Measurements from ENCODE around the gene TUNAR. TPM values are rescaled to one million over a fixed set of nuclear protein-coding genes. Genes with fewer than 3 reads are reported as not detected.

TUNAR gene
- total RNA-seq, result not detected

GRCh38 chr14:95876761-95877538 is at the start of gene TUNAR:
Gene TUNAR (plus strand): TSS chr14:95876832.
- no peak for DNase-seq

- DNase-seq, result no peak
These were observed 47.9 kb upstream of the TUNAR start for GRCh38 chr14:95828649-95829265.

GRCh38 chr14:95829321-95829720 is 47.3 kb upstream of the TUNAR start:
- DNase-seq, result no peak

- DNase-seq, result no peak
These were observed 46.2 kb upstream of the TUNAR start for GRCh38 chr14:95830386-95830785.

- no peak for DNase-seq
These were observed 45.6 kb upstream of the TUNAR start for GRCh38 chr14:95831041-95831440.

GRCh38 chr14:95831468-95831867 is 45.2 kb upstream of the TUNAR start:
- no peak for DNase-seq

GRCh38 chr14:95832012-95832411 is 44.6 kb upstream of the TUNAR start:
- no peak for DNase-seq

- DNase-seq, result no peak
These were observed 43.2 kb upstream of the TUNAR start for GRCh38 chr14:95833429-95833828.

GRCh38 chr14:95834496-95834895 is 42.1 kb upstream of the TUNAR start:
- DNase-seq, result no peak

GRCh38 chr14:95835121-95835730 is 41.4 kb upstream of the TUNAR start:
- DNase-seq, result no peak

GRCh38 chr14:95838862-95839261 is 37.8 kb upstream of the TUNAR start:
- DNase-seq, result no peak

- DNase-seq, result no peak
These were observed 36.4 kb upstream of the TUNAR start for GRCh38 chr14:95840094-95840700.

GRCh38 chr14:95841668-95842067 is 35.0 kb upstream of the TUNAR start:
- DNase-seq, result peak; percentile 6

GRCh38 chr14:95849761-95850160 is 26.9 kb upstream of the TUNAR start:
- DNase-seq, result no peak

GRCh38 chr14:95850429-95850828 is 26.2 kb upstream of the TUNAR start:
- no peak for DNase-seq

- DNase-seq, result no peak
These were observed 21.0 kb upstream of the TUNAR start for GRCh38 chr14:95855606-95856005.

- peak; percentile 5 for DNase-seq
These were observed 19.4 kb upstream of the TUNAR start for GRCh38 chr14:95857275-95857674.

- no peak for DNase-seq
These were observed 17.7 kb upstream of the TUNAR start for GRCh38 chr14:95858893-95859292.

- DNase-seq, result peak; percentile 48
These were observed 14.4 kb upstream of the TUNAR start for GRCh38 chr14:95862243-95862642.

- DNase-seq, result no peak
These were observed 13.3 kb upstream of the TUNAR start for GRCh38 chr14:95863295-95863694.

GRCh38 chr14:95869776-95870175 is 6.9 kb upstream of the TUNAR start:
- no peak for DNase-seq

- peak; percentile 20 for DNase-seq
These were observed 5.9 kb upstream of the TUNAR start for GRCh38 chr14:95870772-95871171.

GRCh38 chr14:95871531-95871930 is 5.1 kb upstream of the TUNAR start:
- no peak for DNase-seq

Data from tongue (tissue), 2 donors.